ENCODE data around the gene PPP1R7.

The PPP1R7 gene

GRCh38 chr2:241197947-241198346 is 47.7 kb downstream of the PPP1R7 start:
- H3K27me3 ChIP-seq (ENCODE audit: insufficient read depth, low read length, poor library complexity, severe bottlenecking): no peaks in the 10 kb centered on the region
- no peak overlapping the region for H3K9ac ChIP-seq (ENCODE audit: low read depth, low read length, poor library complexity, severe bottlenecking)
- no peak overlapping the region for H2AFZ ChIP-seq (ENCODE audit: low read length)
- H3F3A ChIP-seq (ENCODE audit: low read depth): no peaks in the 10 kb centered on the region
- H3K4me1 ChIP-seq (ENCODE audit: insufficient read depth, low read length, poor library complexity, severe bottlenecking): no peaks in the 10 kb centered on the region
- no peak for TF ChIP-seq EZH2phosphoT487 (IDR thresholded peaks at IDR 0.05; ENCODE audit: borderline replicate concordance)
- TF ChIP-seq CTCF (conservative IDR thresholded peaks at IDR 0.05; ENCODE audit: low read length): no peak
- H3K9me2 ChIP-seq (replicated peaks; ENCODE audit: low read depth, low read length): no peaks in the 10 kb centered on the region
- no peaks in the 10 kb centered on the region for H3K79me2 ChIP-seq (ENCODE audit: insufficient read depth, low read length)
- H3K9me3 ChIP-seq (ENCODE audit: insufficient read depth, low read depth, low read length): no peaks in the 10 kb centered on the region
- H3K4me3 ChIP-seq (ENCODE audit: low read length, poor library complexity, severe bottlenecking): no peak overlapping the region
- no peak overlapping the region for H3K4me2 ChIP-seq (ENCODE audit: low read depth, low read length, poor library complexity, severe bottlenecking)
- no peaks in the 10 kb centered on the region for H3K36me3 ChIP-seq (ENCODE audit: insufficient read depth, low read length)
- H4K20me1 ChIP-seq (ENCODE audit: insufficient read depth, low read length, poor library complexity, severe bottlenecking): no peaks in the 10 kb centered on the region

GRCh38 chr2:241198381-241199279 is 48.4 kb downstream of the PPP1R7 start:
- Histone ChIP-seq H3K36me3 (ENCODE audit: insufficient read depth, low read length) (no peaks in the 10 kb centered on the region), H3F3A (ENCODE audit: low read depth) (no peaks in the 10 kb centered on the region), H3K4me2 (ENCODE audit: low read depth, low read length, poor library complexity, severe bottlenecking) (no peak overlapping the region), H3K4me1 (ENCODE audit: insufficient read depth, low read length, poor library complexity, severe bottlenecking) (no peaks in the 10 kb centered on the region), H4K20me1 (ENCODE audit: insufficient read depth, low read length, poor library complexity, severe bottlenecking) (no peaks in the 10 kb centered on the region), H3K9me3 (ENCODE audit: insufficient read depth, low read depth, low read length) (no peaks in the 10 kb centered on the region), H3K9me2 (replicated peaks; ENCODE audit: low read depth, low read length) (no peaks in the 10 kb centered on the region), H3K9ac (ENCODE audit: low read depth, low read length, poor library complexity, severe bottlenecking) (no peak overlapping the region), H3K4me3 (ENCODE audit: low read length, poor library complexity, severe bottlenecking) (no peak overlapping the region), H2AFZ (ENCODE audit: low read length) (no peak overlapping the region), H3K27me3 (ENCODE audit: insufficient read depth, low read length, poor library complexity, severe bottlenecking) (no peaks in the 10 kb centered on the region), H3K79me2 (ENCODE audit: insufficient read depth, low read length) (no peaks in the 10 kb centered on the region)
- TF ChIP-seq CTCF (conservative IDR thresholded peaks at IDR 0.05; ENCODE audit: low read length): no peak
- no peak for TF ChIP-seq EZH2phosphoT487 (IDR thresholded peaks at IDR 0.05; ENCODE audit: borderline replicate concordance)

- Histone ChIP-seq H4K20me1 (ENCODE audit: insufficient read depth, low read length, poor library complexity, severe bottlenecking) (no peaks in the 10 kb centered on the region), H3K4me3 (ENCODE audit: low read length, poor library complexity, severe bottlenecking) (no peak overlapping the region), H3K4me1 (ENCODE audit: insufficient read depth, low read length, poor library complexity, severe bottlenecking) (no peaks in the 10 kb centered on the region), H3K4me2 (ENCODE audit: low read depth, low read length, poor library complexity, severe bottlenecking) (no peak overlapping the region), H3K36me3 (ENCODE audit: insufficient read depth, low read length) (no peaks in the 10 kb centered on the region), H3K9me2 (replicated peaks; ENCODE audit: low read depth, low read length) (no peaks in the 10 kb centered on the region), H3K27me3 (ENCODE audit: insufficient read depth, low read length, poor library complexity, severe bottlenecking) (no peaks in the 10 kb centered on the region), H3K79me2 (ENCODE audit: insufficient read depth, low read length) (no peaks in the 10 kb centered on the region), H2AFZ (ENCODE audit: low read length) (no peak overlapping the region), H3K9me3 (ENCODE audit: insufficient read depth, low read depth, low read length) (no peaks in the 10 kb centered on the region), H3K9ac (ENCODE audit: low read depth, low read length, poor library complexity, severe bottlenecking) (no peak overlapping the region), H3F3A (ENCODE audit: low read depth) (no peaks in the 10 kb centered on the region)
- TF ChIP-seq CTCF (conservative IDR thresholded peaks at IDR 0.05; ENCODE audit: low read length) (no peak), EZH2phosphoT487 (IDR thresholded peaks at IDR 0.05; ENCODE audit: borderline replicate concordance) (no peak)
These were observed 49.0 kb downstream of the PPP1R7 start for GRCh38 chr2:241199286-241199685.

All from Loucy (cell line).